IMR-90 (cell line): Measurements from ENCODE around the gene JAKMIP1. TPM values are rescaled to one million over a fixed set of nuclear protein-coding genes. Genes with fewer than 3 reads are reported as not detected.

Source experiments
- ATAC-seq: fragments of 200-7000 bp; cut with Tn5 transposase; 2 replicates; pipeline ENCODE4 v1.9.1; 2020; ENCODE audit warnings: low read depth, mild to moderate bottlenecking, moderate library complexity
- BruUV-seq: library from RNA; stranded (reverse); fragments of 400-500 nt; replicated peaks from 2 replicates; lab custom pipeline; 2021; lab: Mats Ljungman, UMichigan
- CTCF ChIA-PET: fragments of 300-600 bp; formaldehyde crosslinking; extraction: SDS; loops from one replicate; lab custom pipeline; 2021; ENCODE audit warnings: antibody characterized with exemption; lab: Yijun Ruan, JAX
- POLR2A ChIA-PET: fragments of 300-600 bp; sonication (Branson Sonifier 250); formaldehyde crosslinking; loops from one replicate; lab custom pipeline; 2022; ENCODE audit warnings: antibody characterized with exemption; ENCODE audit not compliant: unreplicated experiment; lab: Charles Lee
- DNase-seq: peaks from one replicate; pipeline ENCODE4 v3.0.0; 2013
- H2AFZ ChIP-seq: replicated peaks from 2 replicates; pipeline ENCODE3; 2013; ENCODE audit warnings: low read length, mild to moderate bottlenecking; ENCODE audit not compliant: poor library complexity
- H2AK5ac ChIP-seq: 2 replicates; pipeline ENCODE4 v1.6.1; 2013; ENCODE audit warnings: low read depth, low read length, inconsistent platforms
- H2AK9ac ChIP-seq: replicated peaks from 2 replicates; pipeline ENCODE3; 2013; ENCODE audit warnings: mild to moderate bottlenecking, low read depth, low read length, moderate library complexity; ENCODE audit not compliant: poor library complexity
- H2BK120ac ChIP-seq: 2 replicates; pipeline ENCODE4 v1.6.1; 2013; ENCODE audit warnings: low read depth, low read length, inconsistent platforms
- H2BK15ac ChIP-seq: 3 replicates; pipeline ENCODE4 v1.6.1; 2013; ENCODE audit warnings: low read depth, low read length, inconsistent platforms
- H2BK20ac ChIP-seq: 2 replicates; pipeline ENCODE4 v1.6.1; 2013; ENCODE audit warnings: low read depth, mild to moderate bottlenecking, inconsistent platforms, low read length, moderate library complexity
- H2BK5ac ChIP-seq: 2 replicates; pipeline ENCODE4 v1.6.1; 2013; ENCODE audit warnings: mild to moderate bottlenecking, low read depth, low read length, inconsistent platforms; ENCODE audit not compliant: poor library complexity, severe bottlenecking
- H3K14ac ChIP-seq: replicated peaks from 2 replicates; pipeline ENCODE4 v1.6.1; 2013; ENCODE audit warnings: low read depth, low read length, inconsistent platforms
- H3K18ac ChIP-seq: 2 replicates; pipeline ENCODE4 v1.6.1; 2013; ENCODE audit warnings: low read depth, low read length, control low read depth
- H3K23ac ChIP-seq: 2 replicates; pipeline ENCODE4 v1.6.1; 2013; ENCODE audit warnings: low read depth, low read length, inconsistent platforms
- H3K27ac ChIP-seq: 2 replicates; pipeline ENCODE4 v1.5.1; 2013; ENCODE audit warnings: mild to moderate bottlenecking, control low read depth, low read length; ENCODE audit not compliant: insufficient read depth
- H3K27me3 ChIP-seq: 2 replicates; pipeline ENCODE4 v1.6.1; 2013; ENCODE audit warnings: low read length; ENCODE audit not compliant: control insufficient read depth, insufficient read depth
- H3K36me3 ChIP-seq: 2 replicates; pipeline ENCODE4 v1.6.1; 2013; ENCODE audit warnings: low read length, mixed read lengths; ENCODE audit not compliant: control insufficient read depth, insufficient read depth
- H3K4ac ChIP-seq: 2 replicates; pipeline ENCODE4 v1.6.1; 2013; ENCODE audit warnings: low read depth, low read length, inconsistent platforms
- H3K4me1 ChIP-seq: 2 replicates; pipeline ENCODE4 v1.6.1; 2013; ENCODE audit warnings: low read length, mixed read lengths; ENCODE audit not compliant: control insufficient read depth, insufficient read depth
- H3K4me2 ChIP-seq: 2 replicates; pipeline ENCODE4 v1.6.1; 2013; ENCODE audit warnings: low read depth, mild to moderate bottlenecking, control low read depth, low read length, moderate library complexity
- H3K4me3 ChIP-seq: 2 replicates; pipeline ENCODE4 v1.5.1; 2013; ENCODE audit warnings: low read depth, mild to moderate bottlenecking, control low read depth, low read length, moderate library complexity; ENCODE audit not compliant: insufficient read depth
- H3K56ac ChIP-seq: 2 replicates; pipeline ENCODE4 v1.6.1; 2013; ENCODE audit warnings: low read length, inconsistent platforms; ENCODE audit not compliant: insufficient read depth; ENCODE audit errors: extremely low read depth
- H3K79me1 ChIP-seq, 2 experiments: 2 replicates each; pipeline ENCODE4 v1.6.1; 2013; ENCODE audit warnings: low read length in 2 of 2, inconsistent platforms in 1 of 2, low read depth in 1 of 2
- H3K9ac ChIP-seq: 2 replicates; pipeline ENCODE4 v1.6.1; 2013; ENCODE audit warnings: low read depth, low read length, control low read depth
- H3K9me1 ChIP-seq: 2 replicates; pipeline ENCODE4 v1.6.1; 2013; ENCODE audit warnings: low read length, inconsistent platforms; ENCODE audit not compliant: insufficient read depth
- H3K9me3 ChIP-seq: 2 replicates; pipeline ENCODE4 v1.6.1; 2013; ENCODE audit warnings: low read length; ENCODE audit not compliant: control insufficient read depth, insufficient read depth
- H4K20me1 ChIP-seq: 2 replicates; pipeline ENCODE4 v1.6.1; 2013; ENCODE audit warnings: low read length, inconsistent platforms; ENCODE audit not compliant: insufficient read depth
- H4K5ac ChIP-seq: 2 replicates; pipeline ENCODE4 v1.6.1; 2013; ENCODE audit warnings: mild to moderate bottlenecking, low read depth, low read length, control low read depth
- H4K8ac ChIP-seq, 2 experiments: 2 replicates each; pipeline ENCODE4 v1.6.1; 2013; ENCODE audit warnings: low read depth in 2 of 2, low read length in 2 of 2, control low read depth in 1 of 2, inconsistent platforms in 1 of 2
- H4K91ac ChIP-seq: 2 replicates; pipeline ENCODE4 v1.6.1; 2013; ENCODE audit warnings: low read depth, low read length, inconsistent platforms; ENCODE audit not compliant: insufficient read depth
- BHLHE40 ChIP-seq: fragments of 150-350 bp; IDR thresholded peaks from 2 replicates; pipeline ENCODE4 v1.6.1; 2016; ENCODE audit warnings: mild to moderate bottlenecking, low read depth, low read length
- ELK1 ChIP-seq: fragments of 150-350 bp; IDR thresholded peaks from 2 replicates; pipeline ENCODE4 v1.6.1; 2016; ENCODE audit warnings: low read depth, mild to moderate bottlenecking, low read length, moderate library complexity, borderline replicate concordance
- MAFK ChIP-seq: IDR thresholded peaks from 2 replicates; pipeline ENCODE4 v1.6.1; 2012; ENCODE audit warnings: low read depth, low read length, improper control_type of control experiment
- MAZ ChIP-seq: IDR thresholded peaks from 2 replicates; pipeline ENCODE4 v1.6.1; 2012; ENCODE audit warnings: low read depth, mild to moderate bottlenecking, low read length, improper control_type of control experiment, moderate library complexity, borderline replicate concordance
- MXI1 ChIP-seq: IDR thresholded peaks from 2 replicates; pipeline ENCODE4 v1.6.1; 2012; ENCODE audit warnings: low read depth, mild to moderate bottlenecking, low read length, moderate library complexity, borderline replicate concordance
- POLR2A ChIP-seq: IDR thresholded peaks from 2 replicates; pipeline ENCODE4 v1.6.1; 2012; ENCODE audit warnings: mild to moderate bottlenecking, low read depth, low read length
- RAD21 ChIP-seq: IDR thresholded peaks from 2 replicates; pipeline ENCODE4 v1.6.1; 2012; ENCODE audit warnings: low read length, improper control_type of control experiment
- RCOR1 ChIP-seq: IDR thresholded peaks from 2 replicates; pipeline ENCODE4 v1.6.1; 2012; ENCODE audit warnings: mild to moderate bottlenecking, low read length, improper control_type of control experiment; ENCODE audit not compliant: insufficient replicate concordance
- RFX5 ChIP-seq: IDR thresholded peaks from 2 replicates; pipeline ENCODE4 v1.8.0; 2012; ENCODE audit warnings: low read depth, mild to moderate bottlenecking, low read length, moderate library complexity
- SMC3 ChIP-seq: fragments of 150-350 bp; IDR thresholded peaks from 2 replicates; pipeline ENCODE4 v1.6.1; 2016; ENCODE audit warnings: low read depth, mild to moderate bottlenecking, antibody characterized with exemption, low read length, moderate library complexity
- WGBS, 2 experiments: methylation state at CpG; one replicate each; pipeline versions ENCODE4 v1.1.5 to v1.1.7; 2013; ENCODE audit warnings: missing lambda C conversion rate in 2 of 2; ENCODE audit not compliant: insufficient read length in 1 of 2; ENCODE audit errors: extremely low coverage in 2 of 2; 5-methylcytosine and 5-hydroxymethylcytosine counted together
- dilution Hi-C: fragments of 300-500 bp; cut with HindIII; formaldehyde crosslinking; loops from one replicate; pipeline ENCODE4 v1.14.3; 2018; ENCODE audit warnings: low sequenced_read_pairs; ENCODE audit not compliant: unreplicated experiment
- in situ Hi-C: fragments of 300-500 bp; cut with MboI; formaldehyde crosslinking; loops from 3 replicates; pipeline ENCODE4 v1.14.3; 2019; ENCODE audit warnings: low sequenced_read_pairs, inconsistent platforms, mixed read lengths
- intact Hi-C: fragments of 100-400 bp; cut with micrococcal nuclease; formaldehyde crosslinking; loops from 2 replicates; pipeline ENCODE4 v1.10.0; 2022
- polyA plus RNA-seq, 3 experiments: library from polyadenylated mRNA; depleted of rRNA; stranded (reverse); fragments of >200 nt; gene quantifications; 2 replicates each; pipeline ENCODE4 v1.2.3, GENCODE V29; 2012; ENCODE audit warnings: low replicate concordance in 1 of 3
- total RNA-seq: library from RNA; depleted of rRNA; stranded (reverse); fragments of >200 nt; gene quantifications from 2 replicates; pipeline ENCODE4 v1.2.3, GENCODE V29; 2012

Gene JAKMIP1
- total and polyA plus RNA-seq, 2 of the 4 experiments (the other 2 are of a cell fraction), result not detected

DNA sequence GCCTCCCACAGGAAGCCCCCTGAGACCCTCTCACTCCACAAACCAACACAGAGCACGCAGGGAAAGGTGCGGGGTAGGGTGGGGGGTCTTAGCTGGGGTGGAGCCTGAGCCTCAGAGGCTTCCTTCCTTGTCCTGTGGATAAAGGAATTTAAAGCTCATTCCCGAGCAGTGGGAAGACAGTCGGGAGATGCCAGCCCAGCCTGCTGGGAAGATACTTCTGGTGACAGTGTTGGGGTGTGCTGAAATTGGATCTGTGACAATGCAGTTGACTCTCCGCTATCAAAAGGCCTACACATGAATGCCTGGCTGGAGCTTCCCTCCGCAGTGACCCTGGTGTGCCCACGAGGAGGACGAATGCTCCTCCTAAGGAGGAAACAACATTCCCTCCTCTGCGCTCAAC lies 45.5 kb downstream of the JAKMIP1 start:
- intact Hi-C loops, result no loop called here
- no peaks in the 10 kb centered on the region for H3K4me1 ChIP-seq
- no peak overlapping the region for H3K4me3 ChIP-seq
- in situ Hi-C loops, result no loop called here
- H2BK5ac ChIP-seq, result no peak overlapping the region
- no peaks in the 10 kb centered on the region for H3K36me3 ChIP-seq
- H2BK15ac ChIP-seq, result no peak overlapping the region
- no peak overlapping the region for H3K4ac ChIP-seq
- dilution Hi-C loops, result no loop called here
- TF ChIP-seq MXI1 (no peak), RAD21 (no peak), BHLHE40 (no peak), MAZ (no peak), SMC3 (no peak), POLR2A (no peak), RCOR1 (no peak), ELK1 (no peak), MAFK (no peak), RFX5 (no peak)
- H4K20me1 ChIP-seq, result no peaks in the 10 kb centered on the region
- no peak overlapping the region for H3K14ac ChIP-seq
- H3K56ac ChIP-seq, result no peak overlapping the region
- no peak overlapping the region for H2BK120ac ChIP-seq
- H3K9me1 ChIP-seq, result no peaks in the 10 kb centered on the region
- H4K5ac ChIP-seq, result no peak overlapping the region
- no peak overlapping the region for H2AFZ ChIP-seq
- ChIA-PET CTCF (no interaction called here), POLR2A (no interaction called here)
- no peak overlapping the region for H2AK9ac ChIP-seq
- H4K91ac ChIP-seq, result no peak overlapping the region
- H3K4me2 ChIP-seq, result no peak overlapping the region
- no peaks in the 10 kb centered on the region for H3K79me1 ChIP-seq
- H2BK20ac ChIP-seq, result no peak overlapping the region
- no peak overlapping the region for H3K27ac ChIP-seq
- no peaks in the 10 kb centered on the region for H3K27me3 ChIP-seq
- peaks cover 6% of the 10 kb centered on the region; the same call in 1 of the 2 replicates for H3K9me3 ChIP-seq
- no peak overlapping the region for H3K23ac ChIP-seq
- no peak overlapping the region for H4K8ac ChIP-seq
- ATAC-seq, result no peak
- H3K18ac ChIP-seq, result no peak overlapping the region
- H3K9ac ChIP-seq, result no peak overlapping the region
- no peak overlapping the region for H2AK5ac ChIP-seq
- no TSS peak for BruUV-seq
- DNase-seq, result no peak
- WGBS, 2 experiments, result no CpG with 5 or more reads among the region's 9 CpGs
